Fibroblast of peridontal ligament (primary cell): ENCODE results near the gene CD81.

Experiments
- DNase-seq: peaks from one replicate; pipeline ENCODE4 v3.0.0-alpha.2; 2010; ENCODE audit errors: extremely low read depth

Gene CD81

DNA sequence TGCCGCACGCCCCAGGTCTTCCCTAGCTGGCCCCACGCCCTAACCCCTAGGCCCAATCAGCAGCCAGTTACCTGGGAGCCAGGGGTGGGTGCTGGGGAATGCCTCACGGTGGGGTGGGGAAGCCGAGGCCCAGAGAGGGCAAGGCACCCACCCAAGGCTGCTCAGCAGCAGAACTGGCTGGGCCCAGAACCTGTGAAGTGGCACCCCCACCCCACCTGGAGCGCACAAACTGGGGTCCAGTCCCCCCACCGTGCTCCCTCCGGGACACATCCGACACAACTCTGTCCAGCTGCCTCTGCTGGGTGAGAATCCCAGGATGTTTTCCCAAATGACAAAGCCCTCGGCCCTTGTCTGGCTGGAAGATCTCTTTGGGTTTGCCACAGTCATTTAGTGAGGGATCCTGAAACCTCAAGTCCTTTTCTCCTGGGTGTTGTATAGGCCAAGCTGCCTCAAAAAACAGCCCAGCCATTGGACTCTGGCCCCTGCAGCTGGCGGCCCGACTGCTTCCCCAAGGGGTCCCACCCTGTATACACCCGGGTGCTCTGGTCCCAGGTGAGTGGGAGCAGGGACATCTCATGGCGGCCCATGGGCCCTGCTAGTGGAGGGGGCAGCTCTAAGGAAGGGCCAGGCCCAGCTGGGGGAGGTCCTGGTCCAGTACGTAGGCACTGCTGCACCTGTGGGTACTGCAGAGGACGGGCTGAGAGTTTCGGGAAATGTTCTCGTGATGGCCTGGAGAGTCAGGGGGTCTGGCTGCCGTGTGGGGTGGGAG lies 44.3 kb downstream of the CD81 start:
- DNase-seq = no peak

- DNase-seq = no peak
Measured at GRCh38 chr11:2421996-2422395, 44.9 kb downstream of the CD81 start.

- DNase-seq = no peak
Measured at GRCh38 chr11:2422461-2423156, 45.5 kb downstream of the CD81 start.

DNA sequence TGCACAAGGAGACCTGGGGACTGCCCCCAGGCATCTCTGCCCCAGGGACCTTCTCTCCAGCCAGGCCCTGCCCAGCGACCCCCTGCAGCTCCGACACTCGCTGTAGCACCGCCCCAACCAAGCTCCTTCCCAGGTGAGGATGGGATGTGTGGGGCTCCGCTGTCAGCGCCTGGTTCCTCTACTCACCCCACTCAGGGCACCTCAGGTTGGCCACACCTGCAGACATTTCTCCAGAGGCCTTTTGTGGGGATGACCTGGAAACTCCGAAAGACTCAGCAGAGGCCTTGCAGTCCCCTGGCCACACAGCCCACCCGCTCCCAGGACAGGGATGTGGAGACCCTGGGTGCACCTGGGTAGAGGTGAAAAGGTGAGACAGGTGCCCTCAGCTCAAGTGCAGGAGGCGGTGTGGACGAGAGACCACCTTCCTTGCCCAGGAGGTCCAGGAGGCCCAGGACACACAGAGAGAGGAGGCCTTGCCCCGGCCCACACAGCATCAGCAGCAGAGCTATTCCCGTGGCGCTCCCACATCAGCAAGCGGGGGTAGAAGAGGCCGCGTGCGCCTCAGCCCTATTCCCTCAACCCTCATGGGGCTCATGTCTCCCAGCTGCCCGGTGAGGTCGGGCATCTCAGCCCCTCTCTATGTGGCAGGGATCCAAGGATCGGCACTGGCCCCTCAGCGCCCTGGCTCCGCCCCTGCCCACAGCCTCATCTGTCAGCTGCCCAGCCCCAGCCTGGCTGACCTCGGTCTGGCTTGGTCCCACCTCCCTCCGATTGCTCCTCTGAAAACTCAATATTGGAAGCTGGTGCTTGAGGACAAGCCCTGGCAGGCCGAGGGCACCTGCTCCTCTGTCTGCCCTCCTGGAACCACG lies 46.3 kb downstream of the CD81 start:
- DNase-seq = no peak

GRCh38 chr11:2424811-2425495 lies 47.8 kb downstream of the CD81 start:
- no peak for DNase-seq

GRCh38 chr11:2425506-2425905 lies 48.4 kb downstream of the CD81 start:
- no peak for DNase-seq

DNA sequence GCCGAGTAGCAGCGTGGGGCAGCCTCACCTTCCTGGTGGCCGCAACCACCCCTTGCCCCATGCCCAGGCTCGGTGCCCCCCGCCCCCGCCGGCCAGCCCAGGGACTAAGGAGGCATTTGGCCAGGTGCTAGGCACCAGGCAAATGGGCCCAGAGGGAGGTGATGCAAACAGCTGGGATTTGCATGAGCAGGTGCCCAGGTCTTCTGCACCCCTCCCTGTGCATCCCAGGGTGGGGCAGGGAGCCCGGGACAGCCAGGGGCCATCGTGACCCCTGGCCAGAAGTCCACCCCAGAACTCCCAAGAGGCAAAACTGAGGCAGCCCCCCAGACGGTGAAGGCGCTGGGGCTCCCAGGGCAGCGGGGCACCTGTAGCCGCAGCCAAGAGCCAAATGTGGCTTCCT lies 49.1 kb downstream of the CD81 start:
- no peak for DNase-seq

DNA sequence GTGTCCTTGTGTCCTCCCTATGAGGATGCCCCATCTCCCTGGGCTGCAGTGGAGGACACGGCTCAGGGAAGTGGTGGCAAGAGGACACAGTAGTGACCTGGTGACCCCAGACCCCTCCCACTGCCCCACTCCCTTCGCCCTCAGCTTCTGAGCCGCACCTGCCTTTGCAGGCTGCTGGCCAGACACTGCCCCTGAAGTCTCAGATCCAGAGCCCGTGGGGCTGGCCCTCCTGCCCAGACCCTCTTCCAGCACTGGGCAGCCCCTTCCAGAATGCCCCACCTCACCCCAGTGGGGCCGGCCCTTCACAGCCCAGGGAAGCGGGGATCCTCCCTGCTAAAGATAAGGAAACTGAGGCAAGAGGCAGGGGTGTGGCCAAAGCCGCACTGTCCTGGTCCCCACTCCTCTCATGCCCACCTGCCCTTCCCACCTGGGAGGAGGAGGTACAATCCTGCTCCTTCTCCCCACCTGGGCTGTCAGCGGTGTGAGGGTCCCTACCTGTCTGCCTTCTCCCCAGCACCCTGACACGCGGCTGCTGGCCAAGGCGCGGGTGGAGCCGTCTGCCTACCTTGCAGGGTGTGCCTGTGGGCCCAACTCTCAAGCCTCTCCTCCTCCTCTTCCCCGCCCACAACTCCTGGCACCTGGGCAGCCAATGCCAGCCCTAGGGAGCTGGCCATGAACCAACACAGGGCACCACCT lies 49.9 kb downstream of the CD81 start:
- DNase-seq = no peak

GRCh38 chr11:2427721-2428321 lies 50.7 kb downstream of the CD81 start:
- no peak for DNase-seq

DNA sequence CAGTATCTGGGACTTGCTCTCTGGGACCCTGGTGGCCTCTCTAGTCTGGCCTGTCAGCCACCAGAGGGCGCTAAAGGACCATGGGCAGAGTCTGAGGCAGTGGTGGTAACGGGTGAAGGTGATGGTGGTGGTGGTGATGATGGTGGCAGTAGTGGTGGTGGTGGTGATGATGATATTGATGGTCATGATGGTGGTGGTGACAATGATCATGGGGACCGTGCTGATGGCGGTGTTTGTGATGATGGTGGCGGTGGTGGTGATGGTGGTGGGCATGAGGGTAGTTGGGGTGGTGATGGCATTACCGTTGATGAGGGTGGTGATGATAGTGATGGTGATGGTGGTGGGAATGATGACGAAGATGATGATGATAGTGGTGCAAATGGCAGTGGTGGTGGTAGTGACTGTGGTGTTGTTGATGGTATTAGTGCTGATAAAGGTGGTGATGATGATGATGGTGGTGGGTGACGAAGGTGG lies 51.2 kb downstream of the CD81 start:
- peak; percentile 9 for DNase-seq

DNA sequence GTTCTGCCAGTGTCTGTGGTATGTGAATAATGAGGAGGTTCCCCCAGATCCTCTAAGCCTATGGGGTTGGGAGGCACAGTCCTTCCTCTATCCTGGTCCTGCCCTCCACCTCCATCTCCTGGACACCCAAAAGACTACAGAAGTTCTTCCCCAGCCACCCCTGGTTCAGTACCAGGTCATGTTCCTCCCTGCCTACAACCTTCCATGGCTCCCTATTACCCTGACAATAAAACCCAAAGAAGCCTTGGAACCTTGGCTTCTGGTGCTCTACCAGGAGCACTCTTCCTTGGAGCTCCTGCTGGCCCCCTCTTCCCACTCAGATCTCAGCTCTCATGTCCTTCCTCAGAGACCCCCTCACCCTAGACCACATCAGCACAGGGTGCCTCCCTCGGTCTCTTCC lies 54.3 kb downstream of the CD81 start:
- no peak for DNase-seq

DNA sequence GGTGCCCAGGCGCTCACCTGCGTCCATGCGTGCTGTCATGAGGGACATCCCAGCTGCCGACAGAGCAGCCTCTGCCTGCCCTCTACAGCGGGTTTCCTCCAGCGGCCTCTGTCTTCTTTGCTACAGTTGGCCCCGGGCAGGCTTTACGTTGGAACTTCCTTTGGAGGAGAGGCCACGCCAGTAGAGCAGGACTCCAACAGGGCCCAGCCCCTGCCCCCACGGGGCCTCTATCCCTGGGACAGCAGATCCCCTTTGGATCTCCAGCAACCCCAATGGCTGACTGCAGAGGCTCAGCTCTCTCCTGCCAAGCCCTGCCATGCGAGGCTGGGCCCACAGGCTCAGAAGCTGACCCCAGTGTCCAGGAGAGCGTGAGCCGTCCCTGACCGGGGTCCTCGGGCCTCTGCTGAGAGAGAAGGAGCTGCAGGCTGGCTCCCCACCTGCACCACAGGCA lies 55.1 kb downstream of the CD81 start:
- DNase-seq = no peak

GRCh38 chr11:2432628-2433071 lies 55.5 kb downstream of the CD81 start:
- no peak for DNase-seq

- DNase-seq = no peak
Measured at GRCh38 chr11:2433106-2433925, 56.2 kb downstream of the CD81 start.

DNA sequence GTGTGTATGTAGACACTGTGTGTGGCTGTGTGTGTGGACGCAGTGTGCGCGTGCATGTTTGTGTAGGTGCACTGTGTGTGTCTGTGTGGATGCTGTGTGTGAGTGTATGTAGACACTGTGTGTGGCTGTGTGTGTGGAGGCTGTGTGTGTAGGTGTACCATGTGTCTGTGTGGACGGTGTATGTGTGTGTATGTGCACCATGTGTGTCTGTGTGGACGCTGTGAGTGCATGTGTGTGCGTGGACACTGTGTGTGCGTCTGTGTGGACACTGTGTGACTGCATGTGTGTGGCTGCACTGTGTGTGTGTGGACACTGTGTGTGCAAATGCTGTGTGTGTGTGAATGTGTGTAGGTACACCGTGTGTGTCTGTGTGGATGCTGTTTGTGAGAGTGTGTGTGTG lies 56.9 kb downstream of the CD81 start:
- no peak for DNase-seq

GRCh38 chr11:2434506-2435255 lies 57.6 kb downstream of the CD81 start:
- DNase-seq = no peak

DNA sequence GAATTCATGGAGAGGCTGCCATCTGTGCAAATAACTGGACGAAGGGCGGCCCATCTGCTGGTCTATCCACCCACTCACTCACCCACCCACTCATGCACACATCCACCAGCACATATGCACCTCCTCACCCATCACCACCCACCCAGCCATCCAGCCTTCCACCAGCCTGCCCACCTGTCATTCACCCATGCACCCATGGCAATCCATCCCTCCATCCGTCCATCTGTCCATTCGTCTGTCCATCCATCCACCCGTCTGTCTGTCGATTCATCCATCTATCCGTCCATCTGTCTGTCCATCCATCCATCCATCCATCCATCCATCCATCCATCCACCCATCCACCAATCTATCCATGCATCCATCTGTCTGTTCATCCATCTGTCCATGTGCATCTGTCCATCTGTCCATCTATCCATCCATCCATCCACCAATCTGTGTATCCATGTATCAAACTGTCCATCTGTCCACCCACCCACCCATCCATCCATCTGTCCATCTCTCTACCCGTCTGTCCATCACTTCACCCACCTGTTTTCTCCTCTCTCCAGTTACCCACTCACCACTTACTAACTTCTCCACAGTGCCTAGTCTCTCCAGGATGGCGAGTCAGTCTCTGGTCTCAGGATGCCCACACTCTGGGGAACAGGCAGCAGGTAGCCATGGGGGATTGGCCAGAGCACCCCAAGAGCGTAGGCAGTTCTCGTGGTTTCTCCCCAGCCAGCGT lies 58.3 kb downstream of the CD81 start:
- DNase-seq = no peak

DNA sequence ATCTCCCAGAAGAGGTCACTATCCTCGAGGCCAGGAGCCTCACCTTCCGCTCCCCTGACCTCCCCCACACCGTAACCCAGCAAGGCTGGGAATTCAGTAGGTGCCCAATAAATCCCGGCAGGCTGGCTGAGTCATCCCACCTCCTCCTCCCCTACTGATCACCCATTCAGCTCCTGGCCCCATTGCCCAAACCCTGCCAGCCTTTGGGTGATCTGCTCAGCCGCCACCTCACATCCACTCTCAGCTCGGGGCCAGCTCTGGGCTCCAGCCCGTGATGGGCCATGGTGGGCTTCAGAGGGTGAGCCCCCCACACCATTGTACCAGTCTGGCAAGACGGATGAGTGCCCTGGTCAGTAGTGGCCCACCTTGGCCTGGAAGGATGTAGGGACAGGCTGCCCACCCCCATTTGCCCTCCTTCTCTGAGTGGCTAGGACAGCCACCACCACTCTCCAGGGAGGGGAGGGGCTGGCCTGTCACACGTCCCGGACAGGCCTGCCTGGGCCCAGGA lies 59.0 kb downstream of the CD81 start:
- DNase-seq = no peak
